B cell (primary cell): ENCODE results near the gene MT4. TPM values are rescaled to one million over a fixed set of nuclear protein-coding genes. Genes with fewer than 3 reads are reported as not detected.

Experiments used
- ATAC-seq: fragments of 200-7000 bp; cut with Tn5 transposase; one replicate; pipeline ENCODE4 v1.10.0; 2021; ENCODE audit warnings: low read depth, mild to moderate bottlenecking, moderate number of reproducible peaks, moderate library complexity
- CTCF ChIA-PET: fragments of 350-600 bp; sonication (Branson Sonifier 250); formaldehyde crosslinking; loops from one replicate; lab custom pipeline; 2021; ENCODE audit warnings: antibody characterized with exemption, inconsistent platforms; lab: Charles Lee
- POLR2A ChIA-PET: fragments of 350-600 bp; sonication (Branson Sonifier 250); formaldehyde crosslinking; loops from one replicate; lab custom pipeline; 2021; ENCODE audit warnings: antibody characterized with exemption; lab: Charles Lee
- DNase-seq: peaks from one replicate; pipeline ENCODE4 v3.0.0; 2013
- H2AFZ ChIP-seq: 2 replicates; pipeline ENCODE4 v1.6.1; 2012; ENCODE audit warnings: mild to moderate bottlenecking, low read depth, low read length; ENCODE audit not compliant: insufficient read depth, poor library complexity, severe bottlenecking
- H3K27ac ChIP-seq, 2 donors: 1 replicate in 1 of 2; 2 replicates in 1 of 2; pipeline ENCODE4 v1.5.1; 2012 to 2013; ENCODE audit warnings: low read length in 2 of 2, mild to moderate bottlenecking in 2 of 2, moderate library complexity in 1 of 2
- H3K27me3 ChIP-seq, 4 experiments: fragments of 200-600 bp in 1 of 4; sonication (generic) in 1 of 4; replicated peaks in 1 of 4; 1 replicate in 2 of 4; 2 replicates in 2 of 4; pipeline versions ENCODE4 v1.6.1 to v1.7.0; 2013 to 2016; ENCODE audit warnings: low read length in 3 of 4, mild to moderate bottlenecking in 2 of 4, mixed read lengths in 1 of 4, moderate library complexity in 1 of 4; ENCODE audit not compliant: insufficient read depth in 4 of 4, control insufficient read depth in 3 of 4; ENCODE audit errors: control extremely low read depth in 1 of 4
- H3K36me3 ChIP-seq, 2 experiments: replicated peaks in 1 of 2; 1 replicate in 1 of 2; 2 replicates in 1 of 2; pipeline versions ENCODE4 v1.6.1 to v1.7.1; 2013; ENCODE audit warnings: low read length in 1 of 2; ENCODE audit not compliant: insufficient read depth in 2 of 2, control insufficient read depth in 1 of 2; ENCODE audit errors: control extremely low read depth in 1 of 2, extremely low read depth in 1 of 2
- H3K4me1 ChIP-seq, 2 donors: fragments of 200-600 bp in 1 of 2; sonication (generic) in 1 of 2; 1 replicate in 1 of 2; 2 replicates in 1 of 2; pipeline versions ENCODE4 v1.5.1 to v1.6.1; 2013 to 2017; ENCODE audit warnings: low read length in 2 of 2; ENCODE audit not compliant: control insufficient read depth in 2 of 2, insufficient read depth in 2 of 2
- H3K4me2 ChIP-seq: replicated peaks from 2 replicates; pipeline ENCODE3; 2012; ENCODE audit warnings: mild to moderate bottlenecking, low read depth, low read length; ENCODE audit not compliant: poor library complexity, severe bottlenecking
- H3K4me3 ChIP-seq, 5 experiments: fragments of 200-600 bp in 1 of 5; sonication (generic) in 1 of 5; 1 replicate in 3 of 5; 2 replicates in 2 of 5; pipeline versions ENCODE4 v1.5.1 to v1.7.0; 2011 to 2016; ENCODE audit warnings: low read length in 4 of 5, mild to moderate bottlenecking in 4 of 5, low read depth in 2 of 5, control low read depth in 1 of 5, moderate library complexity in 1 of 5; ENCODE audit not compliant: insufficient read depth in 1 of 5; ENCODE audit errors: control extremely low read depth in 1 of 5, extremely low read depth in 1 of 5
- H3K79me2 ChIP-seq: fragments of 200-600 bp; sonication (generic); one replicate; pipeline ENCODE4 v1.6.0; 2016; ENCODE audit warnings: low read length; ENCODE audit not compliant: control insufficient read depth, insufficient read depth
- H3K9ac ChIP-seq: fragments of 200-600 bp; sonication (generic); 2 replicates; pipeline ENCODE4 v1.6.1; 2017; ENCODE audit warnings: mild to moderate bottlenecking, low read length, moderate library complexity
- H3K9me3 ChIP-seq, 3 donors: one replicate each; pipeline versions ENCODE4 v1.6.1 to v1.7.1; 2013; ENCODE audit warnings: low read length in 2 of 3; ENCODE audit not compliant: control insufficient read depth in 2 of 3, insufficient read depth in 1 of 3; ENCODE audit errors: control extremely low read depth in 1 of 3
- H4K20me1 ChIP-seq: 2 replicates; pipeline ENCODE4 v1.6.0; 2012; ENCODE audit warnings: mild to moderate bottlenecking, low read length; ENCODE audit not compliant: insufficient read depth, control insufficient read depth, poor library complexity, severe bottlenecking
- H3K27ac Mint-ChIP-seq: one replicate; pipeline ENCODE4 v1.8.0; 2021; ENCODE audit warnings: mixed read lengths
- H3K27me3 Mint-ChIP-seq: one replicate; pipeline ENCODE4 v1.8.0; 2021; ENCODE audit warnings: mixed read lengths
- H3K4me1 Mint-ChIP-seq: one replicate; pipeline ENCODE4 v1.8.0; 2021; ENCODE audit warnings: mixed read lengths
- H3K4me3 Mint-ChIP-seq: one replicate; pipeline ENCODE4 v1.8.0; 2021; ENCODE audit warnings: mixed read lengths
- H3K9me3 Mint-ChIP-seq: one replicate; pipeline ENCODE4 v1.8.0; 2022; ENCODE audit warnings: mixed read lengths; ENCODE audit not compliant: insufficient read depth
- CTCF ChIP-seq: fragments of 200-600 bp; IDR thresholded peaks from one replicate; pipeline ENCODE4 v1.8.0; 2022; ENCODE audit warnings: antibody characterized with exemption, mild to moderate bottlenecking
- EZH2 ChIP-seq: IDR thresholded peaks from 2 replicates; pipeline ENCODE4 v1.6.1; 2012; ENCODE audit warnings: borderline replicate concordance, low read depth, mild to moderate bottlenecking, moderate library complexity, low read length; ENCODE audit not compliant: insufficient read depth, poor library complexity, severe bottlenecking
- WGBS: methylation state at CpG from one replicate; pipeline ENCODE4 v1.1.5; 2013; ENCODE audit warnings: missing lambda C conversion rate; ENCODE audit not compliant: insufficient coverage; 5-methylcytosine and 5-hydroxymethylcytosine counted together
- intact Hi-C: fragments of 100-400 bp; cut with micrococcal nuclease; formaldehyde crosslinking; loops from one replicate; pipeline ENCODE4 v1.10.0; 2022
- polyA plus RNA-seq: library from polyadenylated mRNA; depleted of rRNA; stranded (reverse); fragments of >200 nt; gene quantifications from 2 replicates; pipeline ENCODE4 v1.2.3, GENCODE V29; 2012
- total RNA-seq, 2 donors: library from RNA; stranded (reverse); fragments of 120-200 nt in 1 of 2; gene quantifications; 1 replicate in 1 of 2; 2 replicates in 1 of 2; pipeline versions ENCODE4 v1.2.3 to v1.2.4, GENCODE V29; 2013 to 2022

The MT4 gene
- total and polyA plus RNA-seq, 2 donors (not counting 1 experiment from before 2014, with no cell fraction given) = not detected

DNA sequence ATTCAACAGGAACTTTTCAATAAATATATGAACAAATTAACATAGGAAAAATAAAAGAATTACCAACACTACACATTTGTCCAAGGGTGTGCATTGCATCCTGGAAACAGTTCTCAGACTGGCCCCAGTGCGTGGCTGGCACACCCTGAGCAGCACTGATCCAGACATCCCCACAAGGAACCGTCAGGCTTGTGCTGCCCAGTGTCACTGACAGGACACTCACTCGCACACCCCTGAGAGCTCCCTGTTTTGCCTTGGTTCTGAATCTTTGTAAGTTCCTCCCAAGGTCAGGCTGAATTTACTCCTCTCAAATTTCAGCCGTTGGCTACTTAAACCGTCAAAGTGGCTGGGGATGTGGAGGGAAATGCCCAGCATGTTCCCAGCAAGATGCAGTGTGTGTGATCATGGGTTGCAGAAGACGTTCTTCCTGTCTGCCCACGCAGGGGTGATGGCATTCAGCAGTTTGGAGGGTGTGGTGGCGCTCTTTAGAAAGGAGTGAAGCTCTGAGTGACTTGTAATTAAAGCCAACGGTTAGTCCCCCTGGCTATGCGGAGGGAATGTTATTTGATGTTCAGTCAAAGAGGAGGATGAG, 45.2 kb downstream of the MT4 start:
- H3K9ac ChIP-seq = peak overlapping the region; percentile 66

DNA sequence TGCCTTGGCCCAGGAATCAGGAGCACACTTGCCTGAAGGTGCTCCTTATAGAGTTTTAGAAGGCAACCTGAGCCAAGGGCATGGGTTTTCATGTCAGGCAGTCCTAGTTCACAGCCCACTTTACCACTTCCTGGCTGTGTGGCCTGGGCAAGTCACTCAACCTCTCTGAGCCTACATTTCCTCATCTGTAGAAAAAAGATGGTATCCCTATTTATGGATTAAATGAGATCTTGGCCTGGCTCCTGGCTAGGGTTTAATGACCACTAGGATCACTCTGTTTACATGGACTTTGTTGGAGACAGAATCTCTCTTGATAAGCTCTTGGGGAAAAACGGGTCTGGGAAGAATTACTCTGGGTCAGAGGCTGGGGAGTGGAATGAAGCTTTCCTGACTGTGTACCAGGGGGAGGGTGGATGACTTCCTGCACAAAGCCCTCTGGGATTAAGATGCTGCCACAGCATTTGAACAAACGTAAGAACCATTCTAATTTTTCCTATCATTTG, 45.8 kb downstream of the MT4 start:
- Histone ChIP-seq H3K9me3 (no peaks in the 10 kb centered on the region), H3K4me2 (peak overlapping the region; percentile 86), H3K79me2 (no peaks in the 10 kb centered on the region), H3K27ac (peak overlapping the region in 1 of 2 donors; percentile 27), H4K20me1 (no peaks in the 10 kb centered on the region), H3K9ac (no peak overlapping the region), H2AFZ (peak overlapping the region; percentile 77), H3K36me3 (no peaks in the 10 kb centered on the region), H3K4me3 (no peak overlapping the region), H3K4me1 (peaks cover 21 to 41% of the 10 kb centered on the region in 2 donors), H3K27me3 (no peaks in the 10 kb centered on the region)
- TF ChIP-seq CTCF = no peak
- TF ChIP-seq EZH2 = no peak
- POLR2A ChIA-PET = no interaction called here
- intact Hi-C loops = no loop called here
- H3K9me3 Mint-ChIP-seq = no peaks in the 10 kb centered on the region
- no peaks in the 10 kb centered on the region for H3K27me3 Mint-ChIP-seq
- peak overlapping the region; percentile 66 for H3K27ac Mint-ChIP-seq
- DNase-seq (no peak), ATAC-seq (no peak)
- peak overlapping the region; percentile 76 for H3K4me3 Mint-ChIP-seq
- CTCF ChIA-PET = interaction anchor here (1.8 kb wide), 2 partner anchors 9 to 91 kb away, joined by 4 to 5 read pairs; no protein-coding TSS in a partner anchor
- WGBS = 6% methylated on average over 2 of the region's 2 CpGs
- peaks cover 37% of the 10 kb centered on the region for H3K4me1 Mint-ChIP-seq

More for the DNA sequence above, 45.2 kb downstream of the MT4 start:
- no peaks in the 10 kb centered on the region for H3K9me3 ChIP-seq
- H3K27ac Mint-ChIP-seq = peak overlapping the region; percentile 66
- peak overlapping the region; percentile 77 for H2AFZ ChIP-seq
- no peaks in the 10 kb centered on the region for H3K79me2 ChIP-seq
- peak overlapping the region; percentile 27 to 42 for H3K27ac ChIP-seq
- TF ChIP-seq EZH2 = no peak
- peaks cover 37% of the 10 kb centered on the region for H3K4me1 Mint-ChIP-seq
- no peaks in the 10 kb centered on the region for H3K27me3 ChIP-seq
- H3K9me3 Mint-ChIP-seq = no peaks in the 10 kb centered on the region
- ChIA-PET POLR2A (no interaction called here), CTCF (interaction anchor here (1.0 to 2.2 kb wide), 6 partner anchors 8 to 96 kb away, joined by 3 to 18 read pairs (median 5); no protein-coding TSS in a partner anchor)
- peak overlapping the region; percentile 97 for H3K4me3 Mint-ChIP-seq
- ATAC-seq (no peak), DNase-seq (peak; percentile 66)
- no peaks in the 10 kb centered on the region for H4K20me1 ChIP-seq
- peak overlapping the region; percentile 86 for H3K4me2 ChIP-seq
- H3K4me3 ChIP-seq = peak overlapping the region; percentile 60 to 77 (median 73)
- no peaks in the 10 kb centered on the region for H3K36me3 ChIP-seq
- H3K27me3 Mint-ChIP-seq = no peaks in the 10 kb centered on the region
- intact Hi-C loops = no loop called here
- peaks cover 21 to 41% of the 10 kb centered on the region in 2 donors for H3K4me1 ChIP-seq
- 49% methylated on average over 9 of the region's 10 CpGs for WGBS
